HG02588 (cell line): ENCODE data around the gene CISH.
A peak's percentile ranks its signal among the peaks of the same experiment; 100 is the strongest.

Source experiments
- ATAC-seq: cut with Tn5 transposase; IDR thresholded peaks from one replicate; pipeline ENCODE4 v1.9.1; 2021; ENCODE audit warnings: mild to moderate bottlenecking, moderate library complexity; ENCODE audit not compliant: unreplicated experiment

The CISH gene, protein sequence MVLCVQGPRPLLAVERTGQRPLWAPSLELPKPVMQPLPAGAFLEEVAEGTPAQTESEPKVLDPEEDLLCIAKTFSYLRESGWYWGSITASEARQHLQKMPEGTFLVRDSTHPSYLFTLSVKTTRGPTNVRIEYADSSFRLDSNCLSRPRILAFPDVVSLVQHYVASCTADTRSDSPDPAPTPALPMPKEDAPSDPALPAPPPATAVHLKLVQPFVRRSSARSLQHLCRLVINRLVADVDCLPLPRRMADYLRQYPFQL

DNA sequence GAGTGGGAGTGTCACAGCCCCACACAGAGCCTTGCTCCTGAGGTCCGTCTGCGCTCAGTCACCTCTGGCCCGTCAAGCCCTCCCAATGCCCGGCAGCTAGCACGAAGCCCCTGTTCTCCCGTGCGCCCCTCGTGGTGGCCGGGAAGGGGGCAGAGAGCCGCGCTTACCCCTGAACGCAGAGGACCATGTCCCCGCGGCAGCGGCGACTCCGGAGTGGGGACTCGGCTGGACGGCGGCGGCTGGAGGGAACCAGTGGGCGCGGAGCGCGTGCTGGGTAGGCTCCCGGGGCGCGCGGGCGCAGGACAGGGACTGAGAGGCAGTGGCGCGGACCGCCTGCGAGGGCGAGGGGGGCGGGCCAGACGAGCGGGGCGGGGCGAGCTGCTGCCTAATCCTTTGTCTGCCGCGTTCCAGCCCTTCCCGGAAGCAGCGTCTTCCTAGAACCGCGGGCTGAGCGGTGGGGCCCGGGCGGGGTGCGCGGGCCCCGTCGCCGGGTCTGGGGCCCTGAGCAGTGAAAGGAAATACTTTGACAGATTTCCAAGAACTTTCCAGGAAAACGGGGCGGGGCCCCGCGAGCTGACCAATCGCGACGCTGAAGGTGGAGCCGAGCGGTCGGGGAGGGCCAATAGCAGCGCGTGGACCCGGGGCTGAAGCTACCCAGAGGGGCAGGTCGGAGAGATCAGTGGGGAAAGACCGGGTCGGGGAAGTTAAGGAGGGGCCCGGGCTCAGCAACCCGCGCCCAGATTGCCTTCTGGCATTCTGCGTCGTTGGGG lies at the start of gene CISH:
TSS of gene CISH (minus strand) at position 311 of the 770 bp plus-strand sequence. CDS start at position 187, 124 bp downstream.
- ATAC-seq = peak; percentile 65

DNA sequence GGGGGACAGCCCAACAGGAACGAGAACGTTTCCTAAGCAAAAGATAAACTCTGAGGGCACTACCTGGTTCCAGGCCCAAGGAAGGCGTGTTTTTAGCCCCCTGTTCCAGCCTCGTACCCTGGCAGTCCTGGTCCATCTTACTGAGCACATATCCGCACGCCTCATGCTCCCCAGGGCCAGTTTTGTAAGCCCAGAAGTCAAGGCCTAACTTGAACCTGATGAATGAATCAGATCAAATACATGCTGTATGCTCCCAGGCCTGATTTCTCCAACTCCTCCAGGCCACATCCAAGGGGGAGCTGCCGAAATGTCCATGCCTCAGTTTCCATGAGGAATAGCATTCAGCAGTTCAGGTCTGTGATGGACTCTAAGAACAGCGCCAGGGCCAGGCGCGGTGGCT lies 48.8 kb upstream of the CISH start:
- no peak for ATAC-seq

DNA sequence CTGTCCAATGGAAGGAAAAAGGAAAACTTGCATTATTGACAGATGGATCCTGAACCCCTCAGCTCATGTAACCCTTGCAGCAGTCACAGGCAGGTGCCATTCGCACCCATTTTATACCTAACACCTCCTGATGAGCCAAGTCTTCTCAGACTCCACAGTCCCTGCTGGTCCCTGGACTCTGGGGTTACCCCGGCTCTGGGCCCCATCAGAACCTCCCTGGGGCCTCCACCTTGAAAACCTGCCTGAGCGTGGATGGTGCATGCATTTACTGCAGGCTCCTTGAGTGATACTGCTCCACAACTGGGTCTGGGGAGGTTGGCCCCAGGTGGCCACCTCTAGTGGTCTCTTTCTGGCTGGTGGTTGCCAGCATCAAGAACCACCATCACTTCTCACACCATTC lies 47.3 kb upstream of the CISH start:
- ATAC-seq = no peak

DNA sequence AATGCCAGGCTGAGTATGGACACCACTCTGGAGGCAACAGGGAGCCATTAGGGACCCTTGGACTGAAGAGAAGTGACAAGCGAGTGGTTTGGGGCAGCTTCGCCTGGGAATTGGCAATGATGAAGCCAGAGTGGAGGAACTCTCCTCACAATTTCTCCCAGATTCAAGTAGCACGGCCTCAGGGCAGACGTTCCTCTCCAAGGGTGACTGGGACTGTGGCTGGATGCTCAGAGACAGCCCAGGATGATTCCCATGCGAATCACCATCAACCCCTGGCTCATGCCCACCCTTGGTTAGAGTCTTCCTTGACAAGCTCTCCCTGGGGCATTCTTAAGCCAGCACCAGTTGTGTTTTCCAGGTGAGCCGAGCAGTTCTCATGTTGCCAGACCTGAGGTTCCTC lies 46.8 kb upstream of the CISH start:
- no peak for ATAC-seq

DNA sequence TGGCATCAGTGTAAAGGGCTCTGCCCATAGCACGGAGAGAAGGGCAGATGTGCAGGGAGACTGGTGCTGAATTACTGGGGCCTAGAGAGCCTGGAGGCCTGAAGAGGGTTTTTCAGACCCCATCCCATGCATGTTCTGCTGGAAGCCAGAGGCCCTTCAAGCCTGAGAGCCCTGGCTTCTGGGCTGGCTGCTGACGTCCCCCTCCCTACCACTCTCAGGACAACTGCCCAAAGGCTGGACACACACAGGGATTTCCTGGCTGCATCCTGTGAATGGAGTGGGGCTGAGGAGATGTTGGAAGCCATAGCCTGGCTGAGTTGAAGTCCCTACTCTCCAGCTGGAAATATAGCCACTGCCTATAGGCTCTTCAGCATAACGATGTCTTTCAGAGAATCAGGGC lies 46.2 kb upstream of the CISH start:
- ATAC-seq = no peak

DNA sequence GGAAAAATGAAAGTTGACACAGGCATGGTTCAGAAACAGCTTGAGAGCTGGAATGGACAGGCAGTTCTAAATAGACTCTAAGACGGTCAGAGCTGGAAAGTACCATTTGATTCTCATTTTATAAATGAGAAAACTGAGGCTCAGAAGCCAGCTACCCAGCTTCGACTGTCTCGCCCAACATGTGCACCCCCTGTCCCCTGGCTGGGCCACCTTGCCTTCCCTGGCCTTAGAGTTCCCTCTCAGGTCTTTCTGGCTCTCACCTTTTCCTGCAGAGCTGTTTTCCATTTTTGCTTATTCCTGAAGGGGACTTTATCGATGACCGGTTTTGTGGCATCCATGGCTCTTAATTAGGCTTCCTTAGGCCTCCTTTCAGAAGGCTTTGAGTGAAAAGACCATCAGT lies 45.8 kb upstream of the CISH start:
- ATAC-seq = no peak

DNA sequence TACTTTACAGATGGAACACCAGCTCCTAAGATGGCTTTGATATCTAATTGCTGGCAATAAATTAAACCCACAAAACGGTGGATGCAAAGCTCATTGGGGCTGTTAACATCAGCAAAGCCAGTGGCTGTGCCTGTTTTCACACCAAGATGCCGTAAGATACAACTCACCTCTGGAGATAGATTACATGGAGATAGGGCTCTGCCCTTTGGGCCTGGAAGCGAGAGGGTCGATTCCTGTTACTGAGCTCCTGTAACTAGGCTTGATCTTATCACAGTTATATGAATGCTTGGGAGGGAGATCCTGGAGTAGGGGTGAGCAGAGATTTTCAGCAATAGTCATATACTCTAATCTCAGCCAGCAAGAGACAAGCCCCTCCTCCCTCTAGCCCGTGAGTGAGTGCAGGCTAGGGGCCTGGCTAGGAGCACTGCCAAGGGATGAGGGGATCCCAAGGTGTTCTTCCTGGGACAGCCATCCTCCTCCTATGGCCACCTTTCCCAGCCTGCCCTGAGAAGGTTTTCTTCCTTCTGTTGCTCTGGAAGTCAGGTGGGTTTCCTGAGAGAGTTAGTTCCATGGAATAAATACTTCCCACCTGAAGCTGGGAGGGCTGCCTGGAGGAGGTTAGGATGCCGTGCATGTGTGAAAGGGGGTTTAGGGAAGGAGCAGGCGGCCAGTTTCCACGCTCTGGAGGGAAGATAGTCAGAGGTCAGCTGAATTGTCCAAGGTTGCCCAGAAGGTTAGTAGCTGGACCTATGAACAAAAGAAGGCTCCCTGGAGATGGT lies 45.0 kb upstream of the CISH start:
- no peak for ATAC-seq

DNA sequence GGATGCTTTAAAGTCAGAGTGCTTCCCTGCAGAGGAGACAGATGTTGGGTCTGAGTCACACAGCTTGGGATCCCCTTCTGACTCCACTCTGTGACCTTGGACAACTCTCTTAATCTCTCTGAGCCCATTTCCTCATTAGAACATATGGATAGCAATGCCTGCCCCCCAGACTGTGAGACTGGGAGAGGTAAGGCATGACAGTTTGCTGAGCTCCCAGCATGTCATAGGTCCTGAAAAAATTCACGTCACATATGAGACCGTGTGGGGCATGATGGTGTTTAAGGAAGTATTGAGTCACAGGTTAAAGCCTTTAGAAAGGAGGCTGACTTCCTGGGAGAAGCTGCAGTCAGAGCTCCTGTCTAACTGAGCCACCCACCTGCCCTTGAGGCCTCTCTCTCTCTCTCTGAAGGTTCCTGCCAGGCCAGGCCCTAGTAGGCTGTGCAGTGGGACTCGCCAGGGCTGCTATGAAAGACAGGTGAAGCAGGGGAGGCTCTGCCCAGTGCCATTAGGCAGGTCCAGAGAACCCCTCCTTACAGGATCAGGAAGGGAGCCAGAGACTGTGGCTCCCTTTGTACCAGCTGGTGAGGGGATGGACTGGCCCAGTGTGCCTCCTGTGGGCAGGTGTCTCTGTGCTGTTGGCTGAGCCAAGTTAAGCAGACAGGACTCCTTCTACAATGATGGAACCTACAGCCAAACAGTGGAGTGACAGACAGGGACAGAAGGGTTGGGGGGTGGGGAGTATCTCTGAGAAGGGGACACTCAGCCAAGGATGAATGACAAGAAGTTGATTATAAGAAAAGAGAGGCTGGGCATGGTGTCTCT lies 43.6 kb upstream of the CISH start:
- ATAC-seq = no peak

DNA sequence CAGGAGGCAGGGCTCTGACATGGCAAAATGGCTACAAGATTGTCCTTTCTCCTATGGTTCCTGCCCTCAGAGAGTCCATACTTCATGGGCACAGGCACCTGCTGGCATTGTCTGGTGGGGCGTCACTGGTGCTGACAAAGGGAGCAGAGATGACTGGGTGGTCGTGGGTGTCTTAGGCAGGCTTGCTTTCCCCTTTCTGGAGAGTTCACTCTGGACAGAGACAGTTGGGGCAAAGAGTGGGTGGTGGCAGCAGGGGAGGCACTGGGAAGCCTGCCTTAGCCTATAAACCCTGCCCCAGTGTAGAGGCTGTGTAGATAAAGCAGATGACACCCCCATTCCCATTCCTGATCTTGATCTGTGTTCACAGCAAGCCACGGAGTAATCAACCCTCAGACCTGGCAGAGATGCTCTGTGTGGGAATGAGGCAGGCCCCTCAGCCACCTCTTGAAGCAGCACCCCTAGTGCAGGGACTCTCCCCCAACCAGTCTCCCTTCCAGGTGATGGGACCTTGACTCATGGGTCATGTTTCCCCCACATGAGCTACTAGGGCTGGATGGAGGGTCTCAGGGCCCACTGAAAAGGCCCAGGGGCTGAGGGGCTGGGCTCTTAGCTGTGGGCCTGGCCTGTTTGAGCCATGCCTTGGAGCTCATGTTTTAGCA lies 42.5 kb upstream of the CISH start:
- ATAC-seq = no peak

DNA sequence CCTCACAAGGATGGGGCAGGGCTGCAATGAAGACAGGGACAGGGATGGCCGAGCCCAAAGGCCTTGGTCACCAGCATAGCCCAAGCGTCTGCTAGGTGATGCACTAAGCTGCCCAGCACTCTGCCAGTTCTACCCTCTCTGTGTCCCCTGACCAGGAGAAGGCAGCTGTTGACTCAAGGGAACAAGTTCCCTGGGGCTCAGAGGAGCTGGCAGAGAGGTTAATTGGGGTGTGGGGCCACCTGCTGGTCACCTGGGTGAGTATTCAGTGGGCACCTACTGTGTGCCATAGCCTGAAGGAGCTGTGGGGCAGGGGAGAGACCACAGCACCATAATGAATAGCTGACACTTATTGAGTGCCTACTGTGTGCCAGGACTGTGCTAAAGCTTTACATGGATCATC lies 41.1 kb upstream of the CISH start:
- no peak for ATAC-seq

DNA sequence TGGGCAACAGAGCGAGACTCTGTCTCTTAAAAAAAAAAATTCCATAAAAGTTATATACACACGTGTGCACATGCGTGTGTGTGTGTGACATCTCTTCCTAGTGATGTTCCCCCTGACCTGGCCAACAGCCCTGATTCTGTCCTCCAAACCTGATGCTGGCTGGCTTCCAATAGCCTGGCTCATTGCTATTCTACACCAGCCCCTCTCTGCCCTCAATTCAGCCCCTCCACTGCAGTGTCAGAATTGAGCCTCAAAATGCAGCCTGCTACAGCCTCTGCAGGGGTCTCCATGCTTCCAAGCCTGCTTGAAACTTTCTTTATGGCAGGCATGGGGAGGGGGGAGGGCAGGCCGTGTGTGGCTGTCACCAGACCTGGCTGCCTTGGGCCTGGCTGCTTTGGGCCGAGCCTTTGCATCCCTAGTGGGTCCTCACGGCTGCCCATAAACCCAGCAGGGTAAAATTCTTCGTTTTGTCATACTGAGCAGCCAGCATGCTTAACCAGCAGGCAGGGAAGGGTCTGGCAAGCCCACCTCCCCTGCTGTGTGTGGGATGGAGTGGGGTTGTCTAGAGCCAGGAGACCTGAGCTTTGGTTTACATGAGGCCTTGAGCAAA lies 40.5 kb upstream of the CISH start:
- no peak for ATAC-seq

DNA sequence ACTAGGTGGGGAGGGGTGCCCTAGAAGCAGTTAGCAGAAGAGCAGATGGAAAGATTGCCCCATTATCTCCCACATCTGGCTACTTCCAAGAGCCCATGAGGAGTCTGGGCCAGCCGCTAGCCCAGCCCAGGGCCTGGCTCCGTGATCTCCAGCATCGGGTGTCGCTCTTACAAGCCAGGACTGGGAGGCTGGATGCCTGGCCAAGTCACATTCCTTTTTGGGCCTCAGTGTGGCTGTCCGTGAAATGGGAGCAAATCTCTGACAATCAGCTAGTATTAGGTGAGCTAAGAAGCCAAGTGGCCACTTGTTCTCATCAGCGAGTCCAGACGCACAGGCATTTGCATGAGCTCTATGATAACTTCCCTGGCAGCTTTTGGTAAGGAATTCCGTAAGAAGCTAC lies 39.9 kb upstream of the CISH start:
- no peak for ATAC-seq

DNA sequence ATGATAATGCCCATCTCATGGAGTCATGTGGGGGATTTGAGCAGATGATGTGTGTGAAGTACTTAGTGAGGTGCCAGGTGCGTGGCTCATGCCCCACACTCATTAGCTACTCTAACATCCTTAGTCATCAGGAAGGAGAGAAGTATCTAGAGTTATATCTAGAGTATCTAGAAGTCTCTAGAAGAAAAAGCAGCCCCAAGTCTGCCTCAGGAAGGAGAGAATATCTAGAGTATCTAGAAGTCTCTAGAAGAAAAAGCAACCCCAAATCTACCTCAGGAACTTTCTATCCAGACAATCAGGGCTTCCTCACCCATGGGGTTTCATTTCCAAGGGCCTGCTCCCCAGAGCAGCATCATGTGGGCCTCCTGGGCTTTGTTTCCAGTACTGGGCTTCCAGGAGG lies 38.4 kb upstream of the CISH start:
- ATAC-seq = no peak

DNA sequence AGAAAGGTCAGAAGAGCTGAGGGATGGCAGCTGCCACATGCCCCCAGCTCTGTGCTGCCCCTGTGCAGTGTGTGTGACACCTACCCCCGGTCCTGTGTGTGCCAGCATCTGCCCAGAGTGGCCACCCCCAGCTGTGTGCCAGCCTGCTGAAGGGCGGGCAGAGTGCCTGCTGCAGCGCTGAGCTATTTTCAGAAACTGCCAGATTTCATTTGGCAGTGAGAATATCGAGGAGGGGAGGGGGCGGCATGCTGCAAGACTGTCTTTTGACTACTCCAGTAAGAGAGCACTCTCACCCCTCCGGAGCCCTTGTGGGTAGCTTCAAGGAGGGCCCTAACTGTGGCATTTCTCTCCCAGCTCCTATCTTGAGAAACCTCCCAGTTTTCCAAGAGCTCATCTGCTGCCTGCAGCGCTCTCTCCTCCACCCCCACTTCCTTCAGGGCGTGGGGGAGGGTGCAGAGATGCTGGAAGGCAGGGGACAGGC lies 37.9 kb upstream of the CISH start:
- no peak for ATAC-seq

DNA sequence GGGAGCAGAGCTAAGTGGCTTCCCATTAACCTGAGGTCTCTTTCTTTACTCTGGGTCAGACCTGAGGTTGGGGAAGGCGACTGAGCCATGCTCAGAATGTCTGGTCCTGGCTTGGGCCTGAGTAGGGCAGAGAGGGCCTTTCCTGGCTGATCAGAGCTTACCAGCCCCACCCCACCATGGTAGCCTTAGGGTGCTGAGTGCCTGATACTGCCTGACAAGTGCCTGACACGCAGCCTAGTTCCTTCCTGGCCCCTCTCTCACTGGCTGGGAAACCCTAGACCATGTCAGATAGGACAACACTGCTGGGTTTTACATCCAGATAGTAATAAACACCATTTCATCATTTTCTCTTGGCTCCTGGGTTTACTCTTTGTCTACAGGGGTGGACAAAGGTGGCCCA lies 37.4 kb upstream of the CISH start:
- no peak for ATAC-seq

DNA sequence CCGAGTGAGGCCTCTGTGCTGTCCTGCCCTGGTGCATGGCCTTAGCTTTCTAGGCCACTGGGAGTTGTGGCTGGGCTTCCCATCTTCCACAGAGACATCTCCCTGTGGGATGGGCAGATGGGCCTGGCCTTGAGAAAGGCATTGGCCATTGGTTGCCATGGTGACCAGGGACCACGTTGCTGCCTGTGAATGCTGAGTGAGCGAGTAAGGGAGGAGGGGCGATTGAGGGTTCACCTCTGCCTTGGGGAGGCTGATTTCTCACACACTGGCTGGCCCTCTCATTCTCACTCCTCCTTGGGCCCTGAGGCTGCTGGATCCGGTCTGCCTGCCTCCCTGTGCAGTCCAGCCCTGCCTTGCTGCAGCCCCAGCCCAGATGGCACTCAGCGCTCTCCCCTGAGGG lies 36.7 kb upstream of the CISH start:
- no peak for ATAC-seq

DNA sequence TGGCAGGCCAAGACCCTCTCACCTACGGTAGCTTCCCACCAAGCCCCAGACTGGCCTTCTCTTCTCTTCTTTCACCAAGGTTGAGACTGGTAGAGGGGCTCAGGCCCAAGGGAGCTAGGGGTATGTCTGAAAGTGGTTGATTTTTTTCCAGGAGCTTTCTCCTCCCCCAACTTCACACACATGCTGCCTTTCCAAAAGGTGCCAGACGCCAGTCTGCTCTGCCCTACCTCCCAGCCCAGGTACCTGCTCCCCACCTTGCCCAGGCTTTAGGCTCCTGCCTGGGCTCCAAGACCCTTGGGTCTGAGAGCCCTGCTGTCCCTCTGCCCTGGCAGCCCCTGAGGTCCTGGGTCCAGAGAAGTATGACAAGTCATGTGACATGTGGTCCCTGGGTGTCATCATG lies 33.8 kb upstream of the CISH start:
- no peak for ATAC-seq

DNA sequence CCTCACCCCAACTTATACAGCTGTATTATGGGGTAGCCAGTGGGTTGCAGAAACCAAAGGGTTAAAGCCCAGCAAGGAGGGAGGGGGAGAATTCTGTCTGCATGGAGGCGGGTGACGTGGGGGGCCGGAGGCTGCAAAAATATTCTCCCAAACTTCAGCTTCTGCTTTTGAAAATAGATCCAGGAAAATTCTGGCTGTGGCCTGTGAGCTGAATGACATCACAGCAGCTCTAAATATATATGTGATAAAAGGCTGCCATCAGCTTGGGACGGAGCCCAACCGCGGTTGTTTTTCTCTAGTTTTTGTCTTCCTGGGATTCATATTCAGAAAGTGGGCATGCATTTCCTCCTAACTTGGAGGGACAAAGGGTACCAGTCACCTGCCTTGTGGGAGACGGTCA lies 33.0 kb upstream of the CISH start:
- no peak for ATAC-seq

DNA sequence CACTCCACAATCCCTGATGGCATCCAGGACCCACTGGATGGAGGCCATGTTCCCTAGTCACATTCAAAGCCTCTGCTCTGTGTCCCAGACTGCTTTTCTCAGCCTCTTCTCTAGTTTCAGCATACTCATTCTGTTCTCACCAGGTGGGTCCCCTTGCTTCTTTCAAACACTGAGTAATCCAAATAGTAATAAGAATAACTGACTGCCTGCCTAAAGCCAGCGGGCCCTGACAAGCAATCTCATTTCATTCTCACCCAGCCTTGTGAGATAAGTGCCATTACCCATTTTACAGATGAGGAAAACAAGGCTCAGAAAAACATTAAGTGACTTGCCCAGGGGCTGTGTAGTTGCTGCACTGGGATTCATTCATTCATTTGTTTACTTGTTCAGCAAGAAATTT lies 30.8 kb upstream of the CISH start:
- ATAC-seq = no peak

DNA sequence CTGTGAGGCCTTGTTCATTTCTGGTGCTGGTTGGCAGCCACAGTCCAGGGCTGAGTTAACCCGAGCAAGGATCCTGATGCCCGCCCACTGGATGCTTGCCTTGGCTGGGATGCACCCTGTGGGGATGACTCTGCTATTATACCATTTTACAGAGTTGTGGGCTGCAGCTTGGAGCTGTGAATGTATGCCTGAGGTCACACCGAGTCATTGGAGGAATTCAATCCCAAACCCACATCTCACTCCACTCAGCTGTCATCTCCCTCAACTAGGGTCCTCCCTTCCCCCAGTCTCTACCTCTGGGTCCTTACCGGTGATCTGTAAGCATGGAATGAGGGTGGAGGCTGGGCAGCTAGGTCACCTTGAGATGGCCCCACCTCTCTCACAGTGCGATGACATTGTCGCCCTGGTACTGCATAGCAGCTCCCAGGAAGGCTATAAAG lies 27.5 kb upstream of the CISH start:
- no peak for ATAC-seq
